ENCODE measurements around the gene ST3GAL2.

- TF ChIP-seq CTCF (IDR thresholded peaks at IDR 0.05) (no peak), EZH2 (IDR thresholded peaks at IDR 0.05; ENCODE audit: borderline replicate concordance, insufficient read depth, low read depth, low read length, poor library complexity, severe bottlenecking) (no peak)
Measured at GRCh38 chr16:70419384-70420327, 19.2 kb downstream of the ST3GAL2 start.

Measured in B cell (primary cell).